G401.6 (cell line): Measurements from ENCODE around the gene GNAO1.

Source experiments
- FAIRE-seq: peaks from 2 replicates; lab custom pipeline; 2012; peaks lifted over from hg19 to GRCh38; lab: Jason Lieb, UNC

The GNAO1 gene

DNA sequence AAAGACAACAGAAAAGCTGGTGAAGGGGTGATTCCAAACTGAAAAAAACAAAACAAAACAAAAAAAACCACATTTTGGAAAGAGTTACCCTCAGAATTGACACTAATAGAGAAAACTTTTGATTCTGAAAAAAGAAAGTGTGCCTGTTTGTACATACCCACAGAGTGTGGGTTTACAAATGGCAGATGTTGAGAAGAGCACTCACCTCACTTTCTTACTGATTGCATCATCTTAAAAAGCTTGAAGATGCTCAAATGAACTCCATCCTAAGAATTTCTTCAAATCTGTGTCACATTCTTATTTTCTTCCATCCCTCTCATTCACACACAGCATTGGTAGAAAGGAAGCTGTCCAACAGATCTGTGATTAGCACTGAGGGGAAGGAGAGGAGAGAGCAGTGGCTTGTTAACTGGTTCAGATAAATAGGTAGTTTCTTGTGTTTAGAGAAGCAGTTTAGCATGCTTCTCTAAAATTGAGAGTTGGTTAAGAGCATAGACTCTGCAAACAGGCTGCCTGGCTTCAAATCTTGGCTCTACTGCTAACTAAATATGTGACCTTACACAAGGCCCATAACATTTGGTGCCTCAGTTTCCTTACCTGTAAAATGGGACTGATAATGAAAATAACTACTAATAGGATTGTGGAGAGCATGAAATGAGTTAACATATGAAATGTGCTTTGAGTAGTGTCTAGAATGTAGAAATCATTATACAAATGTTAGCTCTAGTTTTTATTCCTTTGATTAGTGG is 6.9 kb downstream of the GNAO1 start:
- FAIRE-seq, result no peak

DNA sequence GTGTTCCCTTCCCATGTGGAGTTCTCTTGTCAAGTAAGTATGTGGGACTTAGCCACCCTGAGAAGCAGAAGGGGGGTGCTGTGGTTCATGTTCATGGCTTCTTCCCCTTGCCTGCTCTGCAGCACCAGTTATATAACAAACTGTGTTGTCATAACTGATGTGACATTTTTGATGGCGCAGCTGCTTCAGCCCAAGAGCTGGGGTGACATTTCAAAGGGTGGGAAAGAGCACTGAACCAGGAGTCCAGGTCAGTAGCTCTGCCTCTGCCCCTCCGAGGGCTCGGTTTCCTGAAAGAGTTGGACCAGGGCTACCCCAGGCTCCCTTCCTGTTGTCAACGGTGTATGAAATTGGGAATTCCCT is 7.4 kb downstream of the GNAO1 start:
- FAIRE-seq, result no peak

DNA sequence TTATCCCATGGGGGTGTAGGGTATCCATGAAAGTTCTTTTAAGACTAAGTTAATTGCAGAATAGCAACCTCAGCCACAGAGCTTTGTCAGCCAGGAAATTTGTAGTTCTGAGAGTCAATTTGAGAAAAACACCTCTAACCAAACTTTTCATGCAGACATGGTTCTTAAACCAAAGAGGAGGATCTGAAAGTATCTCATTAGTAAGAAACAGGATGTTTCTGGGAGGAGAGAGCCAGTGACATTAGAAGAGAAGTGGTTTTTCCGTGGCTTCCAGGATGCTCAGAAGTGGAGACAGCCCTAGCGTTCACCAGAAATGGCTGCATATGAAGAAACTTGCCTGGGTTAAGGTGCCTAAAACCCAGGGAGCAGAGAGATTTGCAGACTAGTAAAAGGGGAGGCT is 7.9 kb downstream of the GNAO1 start:
- no peak for FAIRE-seq

DNA sequence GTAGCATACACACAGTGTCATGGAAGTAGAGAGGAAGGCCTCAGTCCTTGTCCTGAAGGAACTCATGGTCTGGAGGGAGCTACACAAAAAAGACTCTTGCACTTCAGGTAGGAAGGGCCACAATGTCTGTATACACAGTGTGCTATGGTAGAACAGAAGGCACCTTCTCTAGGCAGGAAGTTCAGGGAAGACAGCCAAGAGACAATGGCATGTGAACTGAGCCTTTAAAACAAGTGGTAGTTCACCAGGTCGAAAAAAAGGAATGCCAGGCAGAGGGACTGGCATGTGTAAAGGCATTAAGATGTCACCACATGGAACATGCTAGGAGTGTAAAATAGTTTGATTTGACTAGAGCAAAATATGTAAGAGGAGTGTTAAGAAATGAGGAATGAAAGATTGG is 9.7 kb downstream of the GNAO1 start:
- no peak for FAIRE-seq

DNA sequence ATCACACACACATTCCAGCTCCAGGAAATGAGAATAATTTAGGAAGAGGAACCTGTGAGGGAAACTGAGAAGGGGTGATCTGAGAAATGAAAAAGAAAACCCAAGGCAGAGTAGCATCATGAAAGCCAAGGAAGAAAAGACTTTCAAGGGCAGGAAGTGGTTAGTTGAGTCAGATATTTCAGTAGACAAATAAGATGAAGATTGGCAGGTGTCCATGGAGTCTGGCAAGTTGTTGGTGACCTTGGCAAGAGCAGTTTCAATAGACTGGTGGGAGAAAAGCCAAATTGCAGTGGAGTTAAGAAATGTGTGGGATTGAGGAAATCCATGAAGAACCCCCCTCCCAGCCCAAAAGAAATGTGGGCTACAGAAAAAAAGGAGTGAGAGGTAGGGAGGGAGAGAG is 10.7 kb downstream of the GNAO1 start:
- FAIRE-seq, result no peak

DNA sequence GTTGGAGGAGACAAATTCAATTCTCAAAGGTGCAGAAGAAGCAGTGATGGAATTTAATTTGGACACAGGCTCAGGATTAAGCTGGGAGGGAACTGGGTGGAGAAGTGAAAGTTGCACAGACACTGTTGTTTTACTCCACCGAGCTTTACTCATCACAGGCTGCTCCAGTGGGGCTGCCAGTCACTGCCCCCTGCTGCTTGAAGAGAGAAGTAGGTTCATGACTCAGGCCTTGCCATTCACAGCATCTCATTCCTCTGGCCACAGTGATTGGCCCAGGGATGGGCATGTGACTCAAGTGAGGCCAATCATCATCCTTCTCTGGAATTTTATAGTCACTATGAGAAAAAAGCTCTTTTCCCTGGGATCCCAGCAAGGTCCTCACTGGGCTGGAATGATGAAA is 11.8 kb downstream of the GNAO1 start:
- no peak for FAIRE-seq

DNA sequence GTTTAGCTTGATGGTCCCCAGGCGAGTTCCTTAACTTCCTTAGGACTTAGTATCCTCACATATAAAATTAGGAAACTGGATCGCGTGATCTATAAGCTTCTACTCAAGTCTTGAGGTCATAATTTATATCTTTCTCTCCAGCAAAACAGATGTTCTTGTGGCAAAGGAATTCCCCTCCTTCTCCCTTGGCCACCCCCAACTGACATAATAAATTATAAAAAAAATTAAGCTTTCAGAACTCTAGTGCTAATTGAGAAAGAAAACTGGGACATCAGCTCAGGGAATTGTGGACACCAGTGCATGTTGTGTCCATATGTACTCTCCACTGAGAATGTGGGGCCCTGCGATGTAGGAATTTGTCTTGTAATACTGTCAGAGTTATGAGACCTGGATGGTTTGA is 13.5 kb downstream of the GNAO1 start:
- no peak for FAIRE-seq

DNA sequence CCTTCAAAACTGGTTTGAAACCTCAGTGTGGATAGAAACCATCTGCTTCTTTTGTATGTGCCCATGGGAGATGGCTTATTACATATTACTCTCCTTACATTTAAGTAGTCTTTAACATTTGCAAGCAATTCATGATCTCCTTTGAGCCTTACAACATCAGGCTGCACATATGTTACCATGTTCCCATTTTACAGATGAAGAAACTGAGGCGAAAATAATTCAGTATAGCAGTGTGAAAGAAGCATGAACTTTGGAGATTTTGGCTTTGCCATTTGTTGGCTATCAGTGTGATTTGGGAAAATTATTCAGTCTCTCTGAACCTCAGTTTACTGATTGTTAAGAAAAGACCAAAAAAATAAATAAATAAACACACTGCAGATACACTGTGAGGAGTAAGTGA is 15.7 kb downstream of the GNAO1 start:
- no peak for FAIRE-seq

DNA sequence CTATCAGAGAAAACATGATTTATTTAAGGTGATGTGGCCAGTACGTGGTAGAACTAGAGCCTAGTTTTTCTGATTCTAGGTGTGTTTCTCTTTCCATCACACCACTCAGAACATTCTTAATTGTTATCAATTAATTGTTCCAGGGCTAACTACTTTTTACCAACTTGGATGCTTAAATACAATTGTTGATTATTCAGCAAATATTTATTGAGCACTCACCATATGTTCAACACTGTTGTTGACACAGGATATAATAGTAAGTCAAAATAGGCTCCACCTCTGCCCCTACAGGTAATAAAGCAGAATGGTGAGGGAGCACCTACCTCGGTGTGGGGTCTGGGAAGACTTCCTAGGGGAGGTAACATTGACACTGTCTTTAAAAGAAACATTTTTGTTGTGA is 16.1 kb downstream of the GNAO1 start:
- FAIRE-seq, result no peak

DNA sequence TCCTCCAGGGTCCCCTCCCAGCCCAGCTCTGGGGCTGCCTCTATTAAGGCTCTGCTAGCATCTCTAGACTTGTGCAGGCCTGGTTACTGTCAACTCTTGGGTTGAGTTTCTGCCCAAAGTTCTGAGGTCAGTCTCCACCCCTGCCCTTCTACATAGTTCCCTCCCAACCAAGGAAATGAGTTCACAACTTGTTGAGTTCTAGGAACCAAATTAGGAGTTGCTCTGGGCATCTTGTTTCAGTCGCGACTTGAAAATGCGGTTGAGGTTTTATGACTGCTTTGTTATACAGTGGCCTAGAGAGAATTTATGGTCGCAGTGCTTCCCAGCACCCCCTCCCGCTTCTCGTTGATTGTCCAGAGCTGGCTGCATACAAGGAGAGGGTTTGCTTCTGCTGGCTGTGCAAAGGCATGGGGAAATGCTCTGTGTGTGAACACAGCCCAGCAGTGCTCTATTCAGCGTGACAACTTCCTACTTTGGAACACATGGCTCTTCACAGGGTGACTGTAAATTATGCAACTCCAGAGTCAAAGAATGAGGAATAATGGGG is 20.2 kb downstream of the GNAO1 start:
- FAIRE-seq, result no peak

DNA sequence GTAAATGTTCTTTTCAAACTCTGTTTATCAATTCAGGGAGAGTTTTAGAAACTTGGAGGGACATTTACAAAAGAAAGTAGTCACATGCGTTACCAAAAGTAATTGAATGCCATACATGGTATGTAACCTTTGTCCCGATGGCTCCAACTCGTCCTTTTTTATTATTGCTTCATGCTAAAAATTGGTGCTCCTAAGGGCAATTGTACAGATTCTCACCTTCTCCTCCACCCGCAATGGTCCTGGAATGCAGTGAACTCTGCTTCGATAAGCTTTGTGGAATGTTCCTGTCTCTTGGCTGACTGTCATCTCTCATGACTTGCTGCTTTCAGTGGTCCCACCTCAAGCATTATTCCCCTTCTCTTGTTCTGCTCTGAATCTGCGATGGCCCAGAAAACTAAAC is 20.9 kb downstream of the GNAO1 start:
- FAIRE-seq, result no peak

DNA sequence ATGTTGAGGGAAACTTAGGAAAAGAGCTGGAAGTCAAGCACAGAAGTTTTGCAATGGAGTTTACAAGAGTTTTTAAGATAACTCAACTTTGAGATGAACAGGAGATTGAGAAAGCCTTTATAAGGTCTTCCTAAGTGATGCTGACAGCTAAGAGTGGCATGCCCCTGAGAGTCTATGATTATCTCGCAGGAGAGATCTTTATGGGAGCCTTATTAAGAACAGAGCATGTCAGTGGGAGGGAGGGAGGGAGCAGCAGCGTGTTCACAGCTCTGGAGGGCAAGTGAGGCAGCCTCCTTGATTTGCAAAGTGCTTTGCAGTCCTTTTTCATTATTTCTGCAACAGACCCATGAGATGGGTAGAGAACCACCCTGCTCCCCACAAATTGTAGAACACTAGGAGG is 30.7 kb downstream of the GNAO1 start:
- no peak for FAIRE-seq

DNA sequence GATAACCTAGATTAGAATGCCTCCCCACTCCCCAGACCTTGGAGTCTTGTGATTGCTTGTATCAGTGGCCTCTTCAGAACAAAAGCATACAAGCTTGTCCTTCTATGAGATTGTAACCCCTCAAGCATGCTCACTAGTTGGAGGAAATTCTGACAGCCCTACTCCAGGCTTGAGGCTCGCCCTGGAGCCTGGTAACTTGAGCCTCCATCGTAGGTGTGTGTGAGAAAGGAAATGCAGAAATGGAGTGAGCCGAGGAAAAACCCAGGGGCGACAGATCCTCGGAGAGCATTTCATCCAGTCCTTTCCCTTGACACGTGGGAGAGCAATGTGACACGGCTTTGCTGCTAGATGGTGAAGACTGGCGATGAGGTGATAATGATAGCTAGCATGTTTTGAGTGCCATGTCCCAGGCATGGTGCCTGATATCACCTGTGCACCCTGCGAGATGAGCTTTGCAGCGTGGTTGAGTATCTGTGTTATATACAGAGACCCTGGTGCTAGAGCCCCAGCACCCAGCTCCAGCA is 31.2 kb downstream of the GNAO1 start:
- no peak for FAIRE-seq

DNA sequence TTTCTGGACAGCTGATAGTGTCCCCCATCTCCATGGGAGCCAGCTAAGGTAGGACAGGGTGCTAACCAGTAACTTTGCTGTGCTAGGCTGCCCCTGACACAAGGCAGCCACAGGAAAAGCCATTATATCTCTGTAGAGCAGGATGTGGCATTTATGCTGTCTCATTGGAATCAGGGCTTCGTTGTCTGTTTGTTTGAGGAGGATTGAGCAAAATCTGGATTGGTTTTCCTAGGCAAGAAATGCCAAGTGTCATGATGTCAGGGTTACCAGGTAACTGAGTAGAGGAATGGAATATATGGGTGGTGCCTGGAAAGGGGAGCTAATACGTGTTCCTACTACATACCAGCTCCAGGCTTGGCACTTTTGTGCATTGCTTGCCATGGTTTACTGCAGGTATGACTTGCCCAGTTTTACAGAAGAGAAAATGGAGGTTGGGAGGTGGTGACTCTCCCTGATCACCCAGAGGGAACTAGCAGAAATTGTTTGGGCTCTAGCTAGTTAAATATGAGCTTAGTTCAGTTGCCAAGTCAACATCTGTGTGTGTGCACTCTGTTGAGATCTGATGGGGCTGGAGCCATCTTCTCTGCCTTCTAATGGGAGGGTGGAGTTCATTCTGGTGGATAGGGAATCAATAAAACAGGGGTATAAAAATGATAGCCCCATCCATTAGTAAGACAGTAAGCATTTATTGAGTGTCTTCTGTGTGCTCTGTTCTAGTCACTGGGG is 33.9 kb downstream of the GNAO1 start:
- FAIRE-seq, result no peak

DNA sequence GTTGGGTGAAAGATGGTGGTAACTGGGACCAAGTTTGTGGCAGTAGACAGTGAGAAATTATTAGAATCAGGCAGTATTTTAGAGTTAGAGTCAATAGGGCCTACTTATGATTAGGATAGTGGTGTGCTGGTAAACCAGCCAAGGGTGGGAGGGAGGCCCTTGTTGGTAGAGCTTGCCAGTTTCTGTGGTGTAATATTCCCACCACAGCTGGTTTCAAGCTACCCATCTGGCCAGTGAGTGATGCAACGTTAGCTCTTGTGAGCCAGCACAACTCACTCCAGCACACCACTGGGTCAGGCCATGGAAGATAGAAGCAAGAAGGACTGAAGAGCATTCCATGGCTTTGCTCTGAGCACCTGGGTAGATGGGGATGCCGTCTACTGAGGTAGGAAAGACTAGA is 34.9 kb downstream of the GNAO1 start:
- FAIRE-seq, result no peak

DNA sequence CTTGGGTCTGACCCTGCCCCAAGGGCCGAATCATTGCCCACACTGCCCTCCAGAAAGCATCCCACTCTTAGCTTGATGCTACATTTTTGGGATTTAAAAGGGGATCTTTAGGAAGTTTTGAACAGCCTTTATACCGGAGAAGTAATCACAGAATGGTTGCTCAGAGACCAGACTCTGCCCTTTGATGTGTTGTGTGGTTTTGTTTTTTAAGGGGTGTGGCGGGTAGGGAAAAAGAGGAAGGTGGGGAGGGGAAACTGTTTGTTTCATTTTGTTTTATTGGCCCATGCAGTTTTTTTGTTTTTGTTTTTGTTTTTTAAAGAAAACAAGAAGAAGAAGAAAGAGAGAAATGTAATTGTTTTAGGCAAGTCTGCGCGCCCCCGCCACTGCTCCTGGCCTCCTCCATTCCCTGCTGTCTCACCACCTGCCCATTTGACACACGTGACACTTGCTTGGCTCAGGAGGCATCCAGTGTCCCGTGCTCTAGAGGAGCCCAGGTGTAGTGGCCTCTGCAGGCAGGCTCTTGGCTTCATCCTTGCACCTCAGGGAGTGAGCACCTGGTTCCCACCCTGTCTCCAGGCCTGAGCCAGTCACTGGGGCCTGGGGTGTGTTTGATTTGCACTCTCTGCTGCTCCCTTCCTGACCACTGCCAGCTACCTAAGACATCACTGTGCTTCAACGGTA is 35.7 kb downstream of the GNAO1 start:
- FAIRE-seq, result no peak

DNA sequence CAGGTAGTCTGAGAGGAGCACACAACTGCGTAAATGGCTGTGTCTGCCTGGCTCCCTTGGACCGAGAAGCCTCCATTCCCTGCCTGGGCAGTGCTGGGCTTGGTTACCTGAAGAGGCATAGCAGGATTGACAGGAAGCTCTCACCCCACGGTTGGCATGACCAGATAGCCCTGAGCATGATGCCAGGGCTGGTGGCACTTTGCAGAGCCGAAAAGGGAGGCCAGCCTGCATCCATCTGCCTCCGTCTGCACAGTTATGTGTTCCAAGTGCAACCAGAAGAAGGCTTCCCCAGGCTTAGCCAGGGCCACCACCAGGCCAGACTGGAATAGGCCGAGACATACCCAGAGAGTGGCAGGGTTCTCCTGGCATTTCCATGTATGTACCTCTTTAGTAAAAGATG is 36.6 kb downstream of the GNAO1 start:
- FAIRE-seq, result no peak

DNA sequence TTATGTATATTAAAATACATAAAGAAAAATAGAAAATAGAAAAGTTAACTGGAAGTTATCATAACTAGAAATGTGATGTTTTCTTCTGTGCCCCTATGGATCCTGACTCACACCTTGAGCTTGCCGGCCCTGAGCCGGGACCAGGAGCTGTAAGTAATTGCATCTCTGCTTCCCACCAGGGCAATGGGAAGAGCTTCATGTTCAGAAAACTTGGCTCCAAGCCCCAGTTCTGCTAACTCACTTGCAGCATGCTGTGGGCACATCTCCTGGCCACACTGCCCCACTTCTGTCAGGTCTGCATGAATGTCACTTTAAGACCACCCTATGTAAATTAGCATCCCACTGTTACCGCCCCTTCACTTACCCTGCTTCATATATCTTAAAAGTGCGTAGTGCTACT is 37.2 kb downstream of the GNAO1 start:
- no peak for FAIRE-seq

DNA sequence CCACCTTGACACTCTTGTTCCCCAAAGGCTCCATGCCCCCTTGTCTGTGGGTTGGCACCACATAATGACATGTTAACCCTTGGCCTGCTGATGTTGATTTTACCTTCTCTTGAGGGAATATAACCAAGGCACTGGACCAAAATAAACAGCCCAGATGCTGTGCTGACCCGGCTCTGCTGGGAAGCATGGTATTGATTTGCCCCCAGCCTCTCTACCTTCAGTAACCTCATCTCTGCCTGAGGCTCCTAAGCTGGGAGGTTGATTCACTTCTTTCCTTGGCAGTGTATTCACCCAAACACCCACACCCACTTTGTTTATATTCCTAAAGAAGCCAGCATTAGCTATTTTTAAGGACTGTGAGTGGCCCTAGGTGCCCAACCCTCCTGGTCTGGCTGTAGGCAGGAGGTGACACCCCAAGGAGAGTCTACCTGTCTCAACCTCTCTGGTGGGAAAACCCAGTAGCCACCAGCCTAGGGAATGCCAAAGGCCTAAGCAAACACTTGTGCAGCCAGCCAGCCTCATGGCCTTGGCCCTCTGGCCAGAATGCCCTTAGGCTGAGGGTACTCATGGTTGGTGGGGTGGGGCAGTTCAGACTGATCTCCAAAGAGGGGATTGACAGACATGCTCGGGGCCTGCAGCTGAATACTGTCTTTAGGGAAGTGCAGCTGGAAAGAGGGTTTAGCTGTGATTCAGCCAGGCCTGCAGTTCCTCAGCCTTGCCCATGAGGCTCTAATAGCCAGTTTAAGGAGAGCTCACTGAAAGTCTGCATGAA is 42.7 kb downstream of the GNAO1 start:
- FAIRE-seq, result no peak

DNA sequence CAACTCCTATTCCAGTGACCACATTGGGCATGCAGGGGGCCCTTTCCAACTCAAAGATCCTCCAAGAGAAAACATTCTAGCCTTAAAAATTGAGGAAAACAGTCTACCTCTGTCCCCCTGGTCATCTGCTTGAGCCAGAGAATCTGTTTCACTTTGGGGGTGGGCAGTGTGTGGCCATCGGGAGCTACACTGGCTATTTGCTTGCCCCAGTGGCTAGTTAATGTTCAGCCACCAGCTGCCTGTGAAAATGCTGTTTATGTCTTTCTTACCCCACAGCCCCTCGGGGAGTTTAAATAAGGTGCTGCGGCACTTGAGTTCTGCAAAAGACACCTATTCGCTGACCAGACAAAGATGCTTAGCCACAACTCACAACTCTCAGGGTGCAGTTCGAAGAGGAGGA is 43.4 kb downstream of the GNAO1 start:
- FAIRE-seq, result no peak

DNA sequence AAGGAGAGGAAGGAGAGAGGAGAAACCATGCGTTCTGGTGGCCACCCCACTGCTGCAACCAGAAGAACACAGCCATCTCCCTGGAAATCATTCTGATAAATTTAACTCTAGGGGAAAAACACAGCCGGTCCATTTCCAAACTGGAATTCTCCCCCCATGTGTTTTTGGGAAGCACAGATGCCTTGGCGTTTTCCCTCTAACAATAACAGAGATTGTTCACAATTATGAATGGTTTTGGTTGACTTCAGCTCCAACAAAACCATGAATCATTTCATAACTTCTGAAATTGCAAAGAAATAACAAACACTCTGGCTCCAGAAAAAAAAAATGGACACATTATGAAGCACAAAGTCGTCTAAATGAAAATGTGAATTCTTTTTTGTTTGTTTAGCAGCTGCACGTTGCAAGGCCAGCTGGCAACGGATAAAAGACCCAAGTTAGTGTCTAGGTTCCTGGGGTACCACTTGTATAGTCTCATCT is 46.2 kb downstream of the GNAO1 start:
- no peak for FAIRE-seq

DNA sequence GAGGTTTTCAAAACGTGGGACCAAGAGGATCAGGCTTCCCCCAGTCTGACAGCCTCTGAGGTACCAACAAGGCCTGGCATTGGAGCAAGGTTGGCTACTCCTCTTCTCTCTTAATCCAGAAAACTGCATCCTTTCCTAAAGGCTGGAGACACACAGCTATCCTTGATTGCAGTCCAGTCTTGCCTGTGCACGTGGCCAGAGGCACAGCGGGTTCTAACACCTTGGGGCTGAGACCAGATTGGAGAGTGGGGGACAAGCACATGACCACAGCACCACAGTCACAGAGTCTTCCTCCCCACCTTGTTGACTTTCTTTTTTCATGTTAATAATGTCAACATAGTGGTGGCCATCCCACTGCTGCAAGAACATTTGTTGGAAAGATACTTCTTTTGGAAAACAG is 46.9 kb downstream of the GNAO1 start:
- no peak for FAIRE-seq
